Measurements from ENCODE around the gene INSYN1. TPM values are rescaled to one million over a fixed set of nuclear protein-coding genes. Genes with fewer than 3 reads are reported as not detected.
A peak's percentile ranks its signal among the peaks of the same experiment; 100 is the strongest.
"Not testable (repeated sequence)": the region's sequence is repeated elsewhere in the genome, so short reads cannot be mapped to it uniquely, and the experiment has no call there.

INSYN1 gene
- total and polyA plus RNA-seq, 2 of the 13 experiments (the other 11 are each of a cell fraction or from before 2014, with no cell fraction given), result not detected

DNA sequence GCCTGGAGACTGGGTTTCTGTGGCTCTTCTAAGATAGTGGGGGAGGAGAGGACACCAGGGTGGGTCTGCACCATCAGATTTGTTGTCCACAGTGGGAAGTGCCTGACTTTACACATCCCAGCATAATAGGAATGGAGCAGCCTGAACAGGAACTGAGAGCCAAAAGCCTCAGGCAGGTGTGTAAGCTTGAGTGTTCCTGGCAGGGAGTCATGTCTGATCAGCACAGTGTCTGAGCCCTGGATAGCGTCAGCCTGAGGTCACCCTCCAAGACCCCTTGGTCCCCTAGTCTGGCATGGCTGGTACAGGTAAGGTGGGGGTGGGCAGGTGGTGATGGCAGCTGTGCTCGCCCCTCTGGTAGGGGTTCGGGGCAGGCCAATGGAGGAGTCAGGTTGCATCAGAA, 20.2 kb downstream of the INSYN1 start (continued):
- TF ChIP-seq ELF1 (CRISPR knock-in tag; IDR thresholded peaks at IDR 0.05) (no peak), MTA1 (CRISPR knock-in tag; IDR thresholded peaks at IDR 0.05; ENCODE audit: borderline replicate concordance) (no peak), HOXD1 (CRISPR knock-in tag; IDR thresholded peaks at IDR 0.05) (no peak), CHCHD3 (CRISPR knock-in tag; IDR thresholded peaks at IDR 0.05) (no peak)
- TF ChIP-seq, protein P1, sequence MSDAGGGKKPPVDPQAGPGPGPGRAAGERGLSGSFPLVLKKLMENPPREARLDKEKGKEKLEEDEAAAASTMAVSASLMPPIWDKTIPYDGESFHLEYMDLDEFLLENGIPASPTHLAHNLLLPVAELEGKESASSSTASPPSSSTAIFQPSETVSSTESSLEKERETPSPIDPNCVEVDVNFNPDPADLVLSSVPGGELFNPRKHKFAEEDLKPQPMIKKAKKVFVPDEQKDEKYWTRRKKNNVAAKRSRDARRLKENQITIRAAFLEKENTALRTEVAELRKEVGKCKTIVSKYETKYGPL (CRISPR knock-in tag; IDR thresholded peaks at IDR 0.05), result no peak

DNA sequence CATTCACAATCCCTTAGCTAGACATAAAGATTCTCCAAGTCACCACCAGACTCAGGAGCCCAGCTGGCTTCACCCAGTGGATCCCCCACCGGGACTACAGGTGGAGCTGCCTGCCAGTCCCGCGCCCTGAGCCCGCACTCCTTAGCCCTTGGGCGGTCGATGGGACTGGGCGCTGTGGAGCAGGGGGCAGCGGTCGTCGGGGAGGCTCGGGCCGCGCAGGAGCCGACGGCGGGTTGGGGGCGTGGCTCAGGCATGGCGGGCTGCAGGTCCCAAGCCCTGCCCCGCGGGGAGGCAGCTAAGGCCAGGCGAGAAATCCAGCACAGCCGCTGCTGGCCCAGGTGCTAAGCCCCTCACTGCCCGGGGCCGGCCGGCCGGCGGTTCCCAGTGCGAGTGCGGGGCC, 21.1 kb downstream of the INSYN1 start:
- DNase-seq (ENCODE audit: low spot score); ATAC-seq; H3K4me2 ChIP-seq (ENCODE audit: low read depth, low read length); CTCF ChIA-PET (ENCODE audit: low intra/inter-chr PET ratio, low total read pairs); H3K9me3 ChIP-seq (ENCODE audit: low read length); H3K9ac ChIP-seq (ENCODE audit: insufficient read depth, low read depth, low read length); in situ Hi-C loops (cut with HindIII; ENCODE audit: extremely low pct_ligation_motif_present, low pct_unique_long_range_greater_than_20kb); H3K27ac ChIP-seq (ENCODE audit: extremely low read length, insufficient read depth, low read length); H2AFZ ChIP-seq (ENCODE audit: low read length); H3K79me2 ChIP-seq (ENCODE audit: insufficient read depth, low read length); intact Hi-C loops (cut with micrococcal nuclease; ENCODE audit: unreplicated experiment); H4K20me1 ChIP-seq (ENCODE audit: insufficient read depth, low read length); POLR2A ChIA-PET; BruUV-seq (replicated peaks); FAIRE-seq; H3K36me3 ChIP-seq (replicated peaks in 1 of 2; ENCODE audit: control insufficient read depth in 1 of 2, insufficient read depth in 2 of 2, low read length in 2 of 2); H3K4me1 ChIP-seq (ENCODE audit: insufficient read depth, low read length); H3K4me3 ChIP-seq (replicated peaks in 1 of 3; ENCODE audit: insufficient read depth in 1 of 3, low read depth in 2 of 3, low read length in 3 of 3); H3K27me3 ChIP-seq (ENCODE audit: control insufficient read depth in 1 of 2, insufficient read depth in 2 of 2, low read length in 2 of 2): not testable (repeated sequence)
- WGBS (ENCODE audit: low lambda C conversion rate), result 93% methylated on average over 18 of the region's 29 CpGs

DNA sequence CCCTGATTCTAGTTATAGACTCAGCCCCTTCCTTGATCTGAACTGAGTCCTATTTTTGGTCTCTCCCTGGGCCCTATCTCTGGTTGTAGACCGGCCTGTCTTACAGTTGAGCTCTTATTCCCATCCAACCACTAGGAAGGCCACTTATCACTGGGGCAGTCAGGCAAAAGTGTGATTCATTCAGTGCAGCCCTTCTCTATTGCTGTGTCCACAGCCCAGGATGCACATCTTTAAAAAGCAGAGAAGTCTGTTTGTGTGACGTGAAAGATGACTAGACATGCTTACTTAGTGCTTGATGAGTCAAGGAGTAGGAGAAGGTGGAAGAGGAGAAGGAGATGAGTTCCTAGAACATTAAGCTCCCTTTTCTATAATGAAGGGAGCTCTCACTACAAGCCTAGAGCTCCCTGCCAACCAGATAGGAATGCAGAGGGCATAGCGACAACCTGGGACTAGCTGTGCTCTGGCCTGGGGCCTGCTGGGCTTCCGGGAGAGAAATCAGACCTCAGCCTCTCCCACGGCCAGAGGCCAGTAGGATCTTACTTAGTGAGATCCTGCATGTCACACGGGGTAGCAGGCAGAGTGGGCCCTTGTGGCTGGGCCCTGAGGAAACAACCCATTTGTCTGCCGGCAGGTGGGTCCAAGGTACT, 25.7 kb downstream of the INSYN1 start:
- Histone ChIP-seq H3K4me3 (replicated peaks in 1 of 3; ENCODE audit: insufficient read depth in 1 of 3, low read depth in 2 of 3, low read length in 3 of 3) (no peak overlapping the region), H2AFZ (ENCODE audit: low read length) (no peak overlapping the region), H3K27ac (ENCODE audit: extremely low read length, insufficient read depth, low read length) (no peak overlapping the region), H3K4me2 (ENCODE audit: low read depth, low read length) (no peak overlapping the region), H3K27me3 (ENCODE audit: control insufficient read depth in 1 of 2, insufficient read depth in 2 of 2, low read length in 2 of 2) (peaks cover 0 to 14% of the 10 kb centered on the region in 2 experiments; a peak in 3 of 5 replicates), H3K9me3 (ENCODE audit: low read length) (no peaks in the 10 kb centered on the region), H4K20me1 (ENCODE audit: insufficient read depth, low read length) (no peaks in the 10 kb centered on the region), H3K36me3 (replicated peaks in 1 of 2; ENCODE audit: control insufficient read depth in 1 of 2, insufficient read depth in 2 of 2, low read length in 2 of 2) (no peaks in the 10 kb centered on the region), H3K4me1 (ENCODE audit: insufficient read depth, low read length) (no peaks in the 10 kb centered on the region), H3K79me2 (ENCODE audit: insufficient read depth, low read length) (no peaks in the 10 kb centered on the region), H3K9ac (ENCODE audit: insufficient read depth, low read depth, low read length) (no peak overlapping the region)
- ATAC-seq, result peak; percentile 20; the same call in 1 of the 3 replicates
- WGBS (ENCODE audit: low lambda C conversion rate), result 34% methylated on average over 4 of the region's 7 CpGs
- no peak for FAIRE-seq
- POLR2A ChIA-PET, result no interaction called here
- TF ChIP-seq ZNF652 (CRISPR knock-in tag; IDR thresholded peaks at IDR 0.05; ENCODE audit: borderline replicate concordance, low read depth) (no peak), GZF1 (CRISPR knock-in tag; IDR thresholded peaks at IDR 0.05) (no peak), SMARCC2 (IDR thresholded peaks at IDR 0.05) (no peak), KAT2B (IDR thresholded peaks at IDR 0.05; ENCODE audit: borderline replicate concordance, low read depth, low read length) (no peak), ESRRA (CRISPR knock-in tag; IDR thresholded peaks at IDR 0.05; ENCODE audit: low read depth) (no peak)
- TF ChIP-seq, protein P2, sequence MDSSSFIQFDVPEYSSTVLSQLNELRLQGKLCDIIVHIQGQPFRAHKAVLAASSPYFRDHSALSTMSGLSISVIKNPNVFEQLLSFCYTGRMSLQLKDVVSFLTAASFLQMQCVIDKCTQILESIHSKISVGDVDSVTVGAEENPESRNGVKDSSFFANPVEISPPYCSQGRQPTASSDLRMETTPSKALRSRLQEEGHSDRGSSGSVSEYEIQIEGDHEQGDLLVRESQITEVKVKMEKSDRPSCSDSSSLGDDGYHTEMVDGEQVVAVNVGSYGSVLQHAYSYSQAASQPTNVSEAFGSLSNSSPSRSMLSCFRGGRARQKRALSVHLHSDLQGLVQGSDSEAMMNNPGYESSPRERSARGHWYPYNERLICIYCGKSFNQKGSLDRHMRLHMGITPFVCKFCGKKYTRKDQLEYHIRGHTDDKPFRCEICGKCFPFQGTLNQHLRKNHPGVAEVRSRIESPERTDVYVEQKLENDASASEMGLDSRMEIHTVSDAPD (CRISPR knock-in tag; IDR thresholded peaks at IDR 0.05), result no peak
- intact Hi-C loops (cut with micrococcal nuclease; ENCODE audit: unreplicated experiment) (no loop called here), in situ Hi-C loops (cut with HindIII; ENCODE audit: extremely low pct_ligation_motif_present, low pct_unique_long_range_greater_than_20kb) (no loop called here)
- DNase-seq (ENCODE audit: low spot score), result no peak
- BruUV-seq (replicated peaks), result no TSS peak
- CTCF ChIA-PET (ENCODE audit: low intra/inter-chr PET ratio, low total read pairs), result no interaction called here

All from HepG2 (cell line).